Psoas muscle (tissue), 8 donors: ENCODE results near the gene TRIM44. TPM values are rescaled to one million over a fixed set of nuclear protein-coding genes. Genes with fewer than 3 reads are reported as not detected.

ENCODE experiments used
- ATAC-seq, 4 donors: fragments of 200-7000 bp; cut with Tn5 transposase; one replicate each; pipeline ENCODE4 v1.9.1; 2020; ENCODE audit warnings: moderate library complexity in 3 of 4, mild to moderate bottlenecking in 2 of 4
- DNase-seq, 2 donors: peaks; one replicate each; pipeline ENCODE4 v3.0.0-alpha.2; 2020
- H3K27ac ChIP-seq: fragments of 200-600 bp; one replicate; pipeline ENCODE4 v1.8.0; 2022
- H3K27me3 ChIP-seq, 3 donors: fragments of 200-600 bp in 1 of 3; one replicate each; pipeline versions ENCODE4 v1.6.1 to v1.8.0; 2013 to 2022; ENCODE audit warnings: low read length in 2 of 3, mild to moderate bottlenecking in 2 of 3, moderate library complexity in 1 of 3; ENCODE audit not compliant: insufficient read depth in 3 of 3
- H3K36me3 ChIP-seq, 2 donors: fragments of 200-600 bp in 1 of 2; one replicate each; pipeline versions ENCODE4 v1.6.1 to v1.8.0; 2013 to 2022; ENCODE audit warnings: low read depth in 1 of 2, mild to moderate bottlenecking in 1 of 2, moderate library complexity in 1 of 2; ENCODE audit not compliant: insufficient read depth in 1 of 2
- H3K4me1 ChIP-seq: fragments of 200-600 bp; one replicate; pipeline ENCODE4 v1.8.0; 2022
- H3K4me3 ChIP-seq: fragments of 200-600 bp; one replicate; pipeline ENCODE4 v1.8.0; 2022; ENCODE audit warnings: mild to moderate bottlenecking
- H3K9me3 ChIP-seq: fragments of 200-600 bp; one replicate; pipeline ENCODE4 v1.8.0; 2022
- WGBS, 3 donors: extraction: QIAGEN DNeasy Blood & Tissue Kit; methylation state at CpG; one replicate each; pipeline versions ENCODE4 v1.1.6 to v1.1.7; 2013; 5-methylcytosine and 5-hydroxymethylcytosine counted together
- intact Hi-C, 2 donors: fragments of 100-400 bp; cut with DNase I; formaldehyde crosslinking; loops; one replicate each; pipeline versions ENCODE4 v1.11.0 to v1.14.2; 2022
- polyA plus RNA-seq, 3 donors: library from polyadenylated mRNA; stranded (reverse); fragments of 200-250 nt; gene quantifications; one replicate each; pipeline ENCODE4 v1.2.3, GENCODE V29; 2013
- total RNA-seq, 4 donors: library from RNA; stranded (reverse); fragmentation: NEBNext Ultra II Directional in 2 of 4; extraction: Animal tissue kit (Norgen Biotek cat#: 25700) in 2 of 4; gene quantifications; one replicate each; pipeline versions ENCODE4 v1.2.1 to v1.2.4, GENCODE V29; 2021 to 2023
- TF ChIP-seq, protein P1 (sequence below): fragments of 200-600 bp; IDR thresholded peaks from one replicate; pipeline ENCODE4 v1.8.0; 2022; ENCODE audit warnings: antibody characterized with exemption
- donor health status: healthy with polysubstance abuse.
- donor health status: DM: no; HTN: no; CAD: no; lungs with moderate emphysema.
- donor health status: Bipolar disorder and iron deficiency.
- donor health status: healthy.
- donor health status: DM: yes; HTN: yes; CAD: no.
- donor health status: DM: no; HTN: no; CAD: no.
- donor health status: DM: no; HTN: no; CAD: no.
- donor health status: DM: yes; HTN: yes; CAD: no.

The TRIM44 gene
- total and polyA plus RNA-seq, 7 donors = 6.8 to 46.8 (median 34.0) TPM

GRCh38 chr11:35671396-35672127 is 9.0 kb downstream of the TRIM44 start:
- no peaks in the 10 kb centered on the region for H3K27me3 ChIP-seq
- intact Hi-C loops = no loop called here
- peak overlapping the region; percentile 66 for H3K27ac ChIP-seq
- no peak overlapping the region for H3K4me3 ChIP-seq
- WGBS, 3 donors = 91 to 98% (median 94%) methylated on average over 3 of the region's 3 CpGs
- peaks cover 65% of the 10 kb centered on the region for H3K4me1 ChIP-seq
- no peak for ATAC-seq
- TF ChIP-seq, protein P1, sequence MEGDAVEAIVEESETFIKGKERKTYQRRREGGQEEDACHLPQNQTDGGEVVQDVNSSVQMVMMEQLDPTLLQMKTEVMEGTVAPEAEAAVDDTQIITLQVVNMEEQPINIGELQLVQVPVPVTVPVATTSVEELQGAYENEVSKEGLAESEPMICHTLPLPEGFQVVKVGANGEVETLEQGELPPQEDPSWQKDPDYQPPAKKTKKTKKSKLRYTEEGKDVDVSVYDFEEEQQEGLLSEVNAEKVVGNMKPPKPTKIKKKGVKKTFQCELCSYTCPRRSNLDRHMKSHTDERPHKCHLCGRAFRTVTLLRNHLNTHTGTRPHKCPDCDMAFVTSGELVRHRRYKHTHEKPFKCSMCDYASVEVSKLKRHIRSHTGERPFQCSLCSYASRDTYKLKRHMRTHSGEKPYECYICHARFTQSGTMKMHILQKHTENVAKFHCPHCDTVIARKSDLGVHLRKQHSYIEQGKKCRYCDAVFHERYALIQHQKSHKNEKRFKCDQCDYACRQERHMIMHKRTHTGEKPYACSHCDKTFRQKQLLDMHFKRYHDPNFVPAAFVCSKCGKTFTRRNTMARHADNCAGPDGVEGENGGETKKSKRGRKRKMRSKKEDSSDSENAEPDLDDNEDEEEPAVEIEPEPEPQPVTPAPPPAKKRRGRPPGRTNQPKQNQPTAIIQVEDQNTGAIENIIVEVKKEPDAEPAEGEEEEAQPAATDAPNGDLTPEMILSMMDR = no peak
- peaks cover 7% of the 10 kb centered on the region for H3K9me3 ChIP-seq
- DNase-seq = no peak
- no peaks in the 10 kb centered on the region for H3K36me3 ChIP-seq

DNA sequence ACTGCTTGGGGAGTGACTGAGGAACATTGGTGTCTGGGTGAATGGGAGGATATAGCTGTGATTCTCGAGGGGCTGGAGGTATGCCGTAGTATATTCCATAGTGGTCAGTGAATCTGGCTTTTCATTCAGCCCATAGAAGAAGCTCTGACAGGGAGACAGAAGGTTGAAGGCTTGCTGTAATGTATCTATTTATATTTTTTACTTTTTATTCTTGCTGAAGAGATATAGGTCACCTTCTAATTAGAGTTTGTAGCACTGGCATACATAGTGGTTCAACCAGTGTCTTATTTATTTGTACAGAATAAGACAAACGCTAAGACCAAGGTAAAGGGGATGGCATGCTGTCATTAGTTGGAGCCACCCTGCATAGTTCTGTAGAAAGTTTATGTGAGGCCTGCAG is 10.0 kb downstream of the TRIM44 start:
- H3K4me1 ChIP-seq = peaks cover 75% of the 10 kb centered on the region
- TF ChIP-seq, protein P1 = no peak

GRCh38 chr11:35675901-35676610 is 13.5 kb downstream of the TRIM44 start:
- Histone ChIP-seq H3K9me3 (no peaks in the 10 kb centered on the region), H3K4me3 (peak overlapping the region; percentile 26), H3K4me1 (peaks cover 71% of the 10 kb centered on the region), H3K27me3 (no peaks in the 10 kb centered on the region), H3K36me3 (no peaks in the 10 kb centered on the region), H3K27ac (peak overlapping the region; percentile 78)
- 75 to 89% (median 89%) methylated on average over 1 of the region's 1 CpG for WGBS, 3 donors
- ATAC-seq (peak; percentile 48 to 72 (median 58)), DNase-seq (no peak)
- TF ChIP-seq, protein P1 = no peak
- intact Hi-C loops = loop anchor here in 1 of 2 donors (5.0 kb wide), 1 partner anchor 41 kb away; no protein-coding TSS in a partner anchor

More for the DNA sequence above, 10.0 kb downstream of the TRIM44 start:
- Histone ChIP-seq H3K27ac (peak overlapping the region; percentile 66), H3K27me3 (no peaks in the 10 kb centered on the region), H3K4me3 (peak overlapping the region; percentile 8), H3K36me3 (no peaks in the 10 kb centered on the region), H3K9me3 (peaks cover 3% of the 10 kb centered on the region)
- intact Hi-C loops = no loop called here
- WGBS, 3 donors = 52 to 63% (median 54%) methylated on average over 3 of the region's 3 CpGs
- ATAC-seq = peak; percentile 40 to 84 (median 82)
- DNase-seq = no peak

DNA sequence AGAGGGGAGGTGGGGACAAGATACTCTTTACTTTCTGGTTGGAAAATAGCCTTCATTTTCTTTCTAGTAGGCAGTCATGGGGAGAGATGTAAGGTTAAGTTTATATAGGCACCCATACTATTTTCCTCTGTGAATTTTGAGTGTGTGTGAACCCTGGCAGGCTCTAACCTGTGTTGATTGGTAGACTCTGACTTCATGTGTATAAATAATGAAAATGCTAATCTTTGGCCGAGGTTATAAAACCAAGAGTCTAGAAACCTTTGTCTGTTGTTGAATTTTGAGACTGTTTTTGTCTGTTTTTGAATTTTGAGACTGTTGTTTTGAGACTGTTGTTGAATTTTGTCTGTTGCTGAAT is 14.0 kb downstream of the TRIM44 start:
- TF ChIP-seq, protein P1 = no peak
- no peak for DNase-seq
- H3K9me3 ChIP-seq = no peaks in the 10 kb centered on the region
- H3K4me1 ChIP-seq = peaks cover 69% of the 10 kb centered on the region
- WGBS, 3 donors = 40 to 58% (median 56%) methylated on average over 1 of the region's 1 CpG
- peak overlapping the region; percentile 78 for H3K27ac ChIP-seq
- no peaks in the 10 kb centered on the region for H3K27me3 ChIP-seq
- H3K36me3 ChIP-seq = no peaks in the 10 kb centered on the region
- peak; percentile 30 to 34 (median 33) for ATAC-seq
- intact Hi-C loops = loop anchor here in 1 of 2 donors (5.0 kb wide), 1 partner anchor 41 kb away; no protein-coding TSS in a partner anchor
- H3K4me3 ChIP-seq = peak overlapping the region; percentile 26
